DLD1 (cell line): ENCODE results near the gene LRRK1.

ENCODE experiments used
- in situ Hi-C: cut with HindIII; loops from 2 replicates; pipeline ENCODE4 v1.10.0; 2017; ENCODE audit warnings: low sequenced_read_pairs

LRRK1 gene

DNA sequence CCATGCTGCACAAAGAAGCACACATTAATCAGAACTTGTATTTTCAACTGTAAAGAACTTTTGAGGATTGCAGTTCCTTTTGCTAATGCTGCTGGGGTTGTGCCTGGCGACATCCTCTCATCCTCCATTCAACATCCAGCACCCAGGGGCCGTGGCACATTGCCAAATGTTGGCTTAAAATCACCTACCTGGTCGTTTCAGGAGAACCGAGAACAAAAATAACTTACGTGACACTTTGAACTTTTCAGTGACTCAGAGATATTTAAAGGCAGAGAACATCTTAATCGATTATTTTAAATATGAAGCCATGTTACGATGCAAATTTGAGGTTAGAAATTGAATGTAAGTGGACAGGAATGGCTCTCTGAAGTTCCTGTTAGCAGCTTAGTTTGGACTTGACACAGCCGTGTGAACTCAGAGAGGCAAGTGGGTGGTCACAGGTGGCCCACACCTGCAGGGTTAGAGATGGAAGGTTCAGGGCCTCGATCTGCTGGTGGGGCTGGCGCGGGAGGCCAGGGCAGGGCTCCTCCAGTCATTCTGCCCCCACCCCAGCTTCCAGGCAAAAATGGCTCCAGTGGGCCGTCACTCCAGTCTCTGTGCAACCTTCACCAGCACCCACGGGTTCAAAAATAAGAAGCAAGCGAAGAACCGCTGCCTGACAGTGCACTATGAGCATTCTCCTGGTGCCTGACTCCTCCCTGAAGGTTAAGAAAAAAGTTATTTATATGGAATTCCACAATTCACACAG, 12.2 kb downstream of the LRRK1 start:
- in situ Hi-C loops = no loop called here

DNA sequence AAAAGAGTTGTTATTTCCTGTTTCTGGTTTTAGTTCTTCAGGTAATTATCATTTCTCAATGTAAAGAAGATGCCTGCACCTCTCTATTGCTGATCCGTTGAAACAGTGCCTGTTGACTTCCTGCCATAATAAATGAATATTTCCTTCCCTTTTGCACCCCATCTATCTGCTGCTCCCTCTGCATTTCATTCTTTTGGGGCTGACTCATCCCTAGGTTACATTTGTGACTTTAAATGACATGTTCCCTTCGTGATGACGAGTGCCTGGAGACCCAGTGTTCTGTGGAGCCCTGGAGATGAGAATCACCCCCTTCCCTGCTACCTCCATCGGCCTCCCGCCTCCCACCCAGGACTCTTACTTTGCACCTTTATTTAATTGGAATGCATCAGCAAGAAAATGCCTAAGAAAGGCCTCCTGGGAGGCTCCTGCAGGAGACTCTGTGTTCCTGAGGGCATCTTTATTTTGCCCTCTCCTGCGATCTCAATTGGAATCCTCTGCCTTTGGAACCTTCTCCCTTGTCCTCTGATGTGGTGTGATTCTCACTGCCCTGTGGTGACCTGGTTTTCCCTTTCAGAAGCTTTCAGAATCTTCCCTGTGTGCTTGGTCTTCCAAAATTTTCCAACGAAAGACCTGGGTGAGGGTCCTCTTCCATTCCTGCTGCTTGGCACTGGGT, 13.7 kb downstream of the LRRK1 start:
- in situ Hi-C loops = no loop called here

DNA sequence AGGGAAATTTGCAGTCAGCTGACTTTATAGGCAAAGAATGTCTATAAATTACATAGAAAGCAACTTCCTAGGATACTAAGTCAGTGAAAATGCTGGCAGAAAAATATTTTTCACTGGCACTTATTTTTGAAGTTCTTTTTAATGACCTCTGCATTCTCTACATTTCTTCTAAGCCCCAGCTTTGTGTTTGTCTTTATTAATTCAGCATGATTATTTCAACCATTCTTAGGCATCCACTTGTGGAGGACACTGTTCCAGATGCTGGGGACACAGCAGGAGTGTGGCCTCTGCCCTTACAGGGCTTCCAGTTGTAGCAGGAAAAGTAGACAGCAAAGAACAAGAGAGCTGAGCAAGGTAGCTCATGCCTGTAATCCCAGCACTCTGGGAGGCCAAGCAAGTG, 15.0 kb downstream of the LRRK1 start:
- in situ Hi-C loops = no loop called here

DNA sequence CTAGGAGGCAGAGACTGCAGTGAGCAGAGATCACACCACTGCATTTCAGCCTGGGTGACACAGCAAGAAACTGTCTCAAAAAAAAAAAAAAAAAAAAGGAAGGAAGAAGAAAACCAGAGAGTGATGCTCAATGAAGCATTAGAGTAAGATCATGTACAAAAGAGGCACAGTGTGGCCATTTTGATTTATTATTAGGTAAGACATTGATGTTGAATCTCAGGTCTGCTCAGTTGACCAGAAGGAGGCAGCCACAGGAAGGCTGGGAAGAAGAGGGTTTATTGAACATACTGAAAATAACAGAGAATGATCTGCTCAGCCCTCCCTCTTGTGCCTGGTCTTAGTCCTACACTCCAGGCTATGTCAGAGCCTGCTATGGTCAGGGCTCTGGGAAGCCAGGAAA, 15.6 kb downstream of the LRRK1 start:
- in situ Hi-C loops = no loop called here

DNA sequence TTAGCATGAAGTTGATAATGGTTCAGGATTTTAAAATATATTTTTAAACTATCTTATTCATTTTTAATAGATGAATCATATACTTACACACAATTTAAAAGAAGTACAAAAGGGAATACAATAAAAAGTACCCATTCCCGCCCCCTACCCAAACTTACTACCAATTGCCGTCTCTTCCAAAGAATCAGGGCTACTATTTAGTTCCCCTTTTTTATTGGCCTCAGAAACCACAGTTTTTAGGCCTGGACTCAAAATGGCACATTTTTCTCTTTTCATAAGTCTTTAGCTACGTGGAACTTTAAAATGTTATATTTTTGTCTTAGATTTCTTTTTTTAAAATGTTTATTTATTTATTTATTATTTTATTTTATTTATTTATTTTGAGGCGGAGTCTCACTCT, 18.0 kb downstream of the LRRK1 start:
- in situ Hi-C loops = no loop called here

DNA sequence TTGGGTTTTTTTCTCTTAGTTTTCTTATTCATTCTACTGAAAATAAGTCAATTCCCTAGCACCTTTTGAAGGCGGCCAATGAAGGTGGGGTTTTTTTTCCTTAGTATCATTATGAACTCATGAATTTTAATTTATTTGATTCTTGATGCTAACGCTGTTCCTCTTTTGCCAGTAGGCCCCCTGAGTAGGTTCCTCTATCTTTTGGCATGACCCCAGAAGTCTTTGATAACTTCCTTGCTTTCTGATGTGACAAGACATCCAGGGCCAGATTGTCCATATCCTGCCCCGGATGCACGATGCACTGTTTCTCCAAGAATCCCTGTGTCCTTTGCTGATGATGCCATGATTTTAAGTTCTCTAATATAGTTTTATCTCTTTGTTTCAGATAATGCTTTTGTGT, 20.6 kb downstream of the LRRK1 start:
- in situ Hi-C loops = no loop called here

DNA sequence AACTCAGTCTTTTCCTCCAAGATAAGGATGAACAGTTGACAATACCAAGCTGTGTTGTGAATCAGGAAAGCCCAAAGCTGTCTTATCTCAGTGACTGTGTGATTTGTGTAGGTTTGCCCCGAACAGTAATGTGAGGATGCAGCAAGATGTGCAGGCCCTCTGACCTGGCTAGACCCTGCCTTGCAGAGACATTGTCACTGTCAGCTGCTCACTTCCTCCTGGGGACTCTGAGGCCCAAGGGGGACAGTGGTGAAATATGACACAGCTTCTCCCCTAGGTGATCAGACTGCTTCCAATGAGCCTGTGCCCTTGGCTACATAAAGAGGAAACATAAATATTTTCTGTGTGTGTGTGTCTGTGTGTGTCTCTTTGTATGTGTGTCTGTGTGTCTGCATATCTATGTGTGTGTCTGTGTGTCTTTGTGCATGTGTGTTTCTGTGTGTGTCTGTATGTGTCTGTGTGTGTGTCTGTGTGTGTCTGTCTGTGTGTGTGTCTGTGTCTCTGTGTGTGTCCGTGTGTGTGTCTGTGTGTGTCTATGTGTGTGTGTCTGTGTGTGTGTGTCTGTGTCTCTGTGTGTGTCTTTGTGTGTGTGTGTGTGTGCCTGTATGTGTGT, 21.7 kb downstream of the LRRK1 start:
- in situ Hi-C loops = no loop called here

DNA sequence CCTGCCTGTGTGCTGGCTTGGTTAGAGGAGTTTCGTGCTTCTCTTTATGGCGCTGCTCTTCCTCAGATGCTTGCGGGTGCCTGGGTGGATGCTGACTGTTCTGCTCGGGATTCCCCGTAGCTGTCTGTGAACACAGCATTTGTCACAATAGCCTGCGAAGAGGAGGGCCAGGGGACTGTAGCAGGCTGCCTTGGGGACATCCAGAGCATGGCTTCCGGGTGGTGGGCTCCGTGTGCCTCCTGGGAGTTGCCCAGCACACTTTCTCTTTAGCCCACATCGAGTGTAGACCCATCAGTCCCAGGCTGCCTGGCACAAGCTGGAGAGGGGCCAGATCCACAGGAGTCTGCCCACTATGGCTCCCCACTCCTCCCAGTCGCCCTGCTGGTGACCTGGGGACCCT, 22.4 kb downstream of the LRRK1 start:
- in situ Hi-C loops = no loop called here

DNA sequence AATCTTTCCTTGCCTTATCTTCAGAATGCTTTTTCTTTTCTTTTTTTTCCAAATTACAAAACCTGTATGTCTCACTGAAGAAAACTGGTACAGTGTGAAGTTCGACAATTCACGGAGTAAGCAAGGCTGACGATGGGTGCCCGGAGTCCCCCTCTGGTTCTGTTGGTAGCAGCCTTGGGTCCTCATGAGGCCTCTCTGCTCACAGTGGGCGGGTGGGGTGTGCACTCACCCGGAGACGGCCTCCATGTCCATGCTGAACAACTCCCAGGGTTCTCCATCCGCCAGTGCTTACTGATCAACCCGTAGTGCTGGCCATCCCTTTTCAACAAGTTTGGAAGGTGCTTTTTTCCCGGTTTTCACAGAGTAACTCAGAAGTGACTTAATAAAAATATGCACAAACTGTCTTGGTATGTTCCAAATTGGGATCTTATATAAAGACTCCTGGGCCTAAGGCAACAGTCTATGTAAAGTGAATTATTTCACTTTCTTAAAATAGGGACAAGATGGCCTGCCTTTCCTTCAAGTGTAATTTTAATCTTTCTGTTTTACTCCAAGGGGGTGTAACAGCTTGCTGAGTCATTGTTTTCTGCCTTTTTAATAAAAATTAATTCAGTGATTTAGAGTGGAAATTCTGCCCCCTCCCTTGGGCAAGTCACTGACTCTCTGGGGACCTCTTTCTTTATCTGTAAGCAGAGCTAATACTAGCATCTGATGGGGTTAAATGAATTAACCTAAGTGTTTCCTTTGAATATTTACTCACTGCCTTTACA, 23.7 kb downstream of the LRRK1 start:
- in situ Hi-C loops = no loop called here

DNA sequence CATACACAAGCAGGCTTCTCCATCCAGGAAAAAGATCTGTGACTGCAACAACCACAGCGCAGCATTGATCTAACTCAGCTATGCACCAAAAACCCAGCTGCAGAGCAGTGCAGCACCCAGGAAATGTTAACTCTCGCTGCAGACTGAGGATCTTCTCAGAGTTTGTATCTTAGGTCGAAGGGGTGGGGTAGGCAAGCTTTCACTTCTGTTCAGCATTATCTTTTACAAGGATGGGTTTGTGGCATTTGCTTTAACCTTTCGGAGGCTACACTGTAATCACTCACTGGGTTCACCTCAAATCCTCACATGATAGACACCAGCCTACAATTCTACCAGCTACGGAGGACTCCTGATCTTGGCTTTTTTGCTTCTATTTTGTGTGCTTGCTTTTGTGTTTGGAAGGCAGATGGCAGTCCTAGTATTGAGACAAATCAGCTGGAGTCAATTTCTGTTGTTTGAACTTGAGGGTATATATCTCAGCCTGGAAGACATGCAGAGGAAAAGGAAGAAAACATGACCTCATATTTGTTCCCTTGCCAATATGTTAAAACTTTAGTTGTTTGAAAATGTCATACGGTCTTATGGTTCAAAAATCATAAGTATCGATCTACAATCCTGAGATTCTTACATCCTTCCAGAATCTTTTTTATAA, 25.2 kb downstream of the LRRK1 start:
- in situ Hi-C loops = no loop called here

DNA sequence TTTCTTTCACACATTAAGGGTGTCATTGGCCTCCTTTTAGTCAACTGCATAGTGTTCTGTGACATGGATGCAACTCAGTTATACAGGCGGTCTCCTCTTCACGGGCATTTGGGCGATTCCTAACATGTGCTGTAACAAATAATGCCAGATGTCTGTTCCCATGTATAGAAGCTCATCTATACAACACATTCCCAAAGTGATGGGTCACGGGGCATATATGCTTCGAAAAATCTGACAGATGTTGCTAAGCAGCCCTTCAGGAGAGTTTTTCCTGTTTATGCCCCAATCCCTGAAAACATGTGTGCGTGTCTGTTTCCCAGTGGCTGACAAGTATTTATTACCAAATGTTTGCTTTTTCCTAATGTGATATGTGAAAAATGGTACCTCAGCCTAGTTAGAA, 25.8 kb downstream of the LRRK1 start:
- in situ Hi-C loops = no loop called here

DNA sequence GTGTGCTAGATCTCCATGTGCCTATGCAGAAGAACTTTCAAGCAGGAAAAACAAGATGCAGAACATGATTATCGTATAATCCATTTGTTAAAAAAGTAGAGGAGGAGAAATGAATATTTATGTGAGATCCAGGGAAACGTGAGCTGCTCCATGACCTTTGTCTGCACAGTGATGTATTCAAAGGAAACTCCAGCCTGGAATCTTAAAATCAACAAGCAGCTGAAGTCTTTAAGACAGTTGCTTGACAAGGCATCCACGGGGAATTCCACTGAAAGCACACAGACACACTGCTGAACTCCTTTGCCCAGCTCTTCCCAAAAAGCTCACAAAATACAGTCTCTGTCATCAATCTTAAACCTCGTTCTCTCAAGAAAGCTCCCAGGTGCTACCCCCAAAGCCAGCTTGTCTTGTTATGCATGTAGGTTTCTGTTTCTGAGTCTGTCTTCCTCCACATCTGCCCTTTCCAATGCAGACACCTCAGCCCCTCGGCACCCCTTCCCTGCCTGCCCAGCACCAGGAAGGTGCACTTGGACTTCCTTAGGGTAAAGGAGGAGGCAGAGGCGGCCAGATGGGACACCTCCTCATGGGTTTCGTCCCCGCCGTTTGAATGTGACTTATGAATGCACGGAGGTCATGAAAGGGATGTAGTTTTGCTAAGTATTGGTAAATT, 28.7 kb downstream of the LRRK1 start:
- in situ Hi-C loops = no loop called here

DNA sequence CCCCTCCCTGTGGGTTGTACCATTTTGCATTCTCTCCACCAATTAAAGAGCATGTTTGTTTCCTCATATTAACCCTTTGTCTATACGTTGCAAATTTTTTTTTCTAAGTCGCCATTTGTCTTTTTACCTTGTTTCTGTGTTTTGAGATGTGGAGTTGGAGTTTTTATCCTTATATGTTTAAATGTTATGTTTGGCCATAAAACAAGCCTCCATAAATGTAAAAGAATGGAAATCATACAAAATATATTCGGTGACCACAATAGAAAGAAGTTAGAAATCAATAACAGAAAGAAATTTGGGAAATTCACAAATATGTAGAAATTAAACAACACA, 29.2 kb downstream of the LRRK1 start:
- in situ Hi-C loops = no loop called here

DNA sequence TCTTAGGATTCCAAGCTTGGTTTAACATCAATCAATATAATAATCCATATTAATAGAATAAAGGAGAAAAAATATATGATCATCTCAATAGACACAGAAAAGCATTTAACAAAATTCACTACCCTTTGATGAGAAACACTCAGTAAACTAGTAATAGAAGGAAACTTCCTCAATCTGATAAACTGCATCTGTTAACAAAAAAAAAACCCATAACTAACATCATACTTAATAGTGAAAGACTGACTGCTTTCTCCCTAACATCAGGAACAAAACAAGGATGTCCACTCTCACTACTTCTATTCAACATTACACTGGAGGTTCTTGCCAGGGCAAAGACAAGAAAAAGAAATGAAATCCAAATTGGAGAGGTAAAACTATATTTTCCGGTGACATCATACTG, 30.5 kb downstream of the LRRK1 start:
- in situ Hi-C loops = no loop called here

DNA sequence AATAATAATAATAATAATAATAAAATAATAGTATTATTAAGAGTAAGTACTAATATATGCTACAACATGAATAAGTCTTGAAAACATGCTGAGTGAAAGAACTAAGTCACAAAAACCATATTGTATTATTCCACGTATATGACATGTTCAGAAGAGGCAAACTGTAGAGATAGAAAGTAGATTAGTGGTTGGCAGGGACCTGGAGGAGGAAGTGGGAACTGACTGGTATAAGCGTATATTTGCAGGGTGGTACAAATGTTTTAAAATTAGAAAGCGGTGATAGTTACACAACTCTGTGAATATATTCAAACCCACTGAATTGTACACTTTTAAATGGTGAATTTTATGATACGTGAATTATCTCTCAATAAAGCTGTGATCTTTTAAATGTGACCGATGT, 32.8 kb downstream of the LRRK1 start:
- in situ Hi-C loops = no loop called here

DNA sequence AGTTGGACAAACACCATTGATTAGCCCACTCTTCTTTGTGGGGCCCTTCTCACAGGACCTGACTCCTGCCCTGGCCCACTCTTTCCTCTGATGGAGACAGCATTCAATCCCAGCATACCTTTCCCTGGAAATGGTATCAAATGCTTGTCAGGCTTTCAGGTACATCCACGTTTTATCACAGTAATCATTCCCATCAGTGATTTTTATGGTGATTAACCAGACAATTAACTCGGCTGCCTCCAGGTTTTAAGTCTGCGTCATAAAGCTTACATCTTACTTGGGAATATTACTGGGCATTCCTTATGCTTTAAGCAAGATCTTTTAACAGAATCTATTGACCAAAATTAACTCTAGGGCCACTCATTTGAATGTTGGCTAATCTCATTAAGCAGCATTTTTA, 33.4 kb downstream of the LRRK1 start:
- in situ Hi-C loops = no loop called here

DNA sequence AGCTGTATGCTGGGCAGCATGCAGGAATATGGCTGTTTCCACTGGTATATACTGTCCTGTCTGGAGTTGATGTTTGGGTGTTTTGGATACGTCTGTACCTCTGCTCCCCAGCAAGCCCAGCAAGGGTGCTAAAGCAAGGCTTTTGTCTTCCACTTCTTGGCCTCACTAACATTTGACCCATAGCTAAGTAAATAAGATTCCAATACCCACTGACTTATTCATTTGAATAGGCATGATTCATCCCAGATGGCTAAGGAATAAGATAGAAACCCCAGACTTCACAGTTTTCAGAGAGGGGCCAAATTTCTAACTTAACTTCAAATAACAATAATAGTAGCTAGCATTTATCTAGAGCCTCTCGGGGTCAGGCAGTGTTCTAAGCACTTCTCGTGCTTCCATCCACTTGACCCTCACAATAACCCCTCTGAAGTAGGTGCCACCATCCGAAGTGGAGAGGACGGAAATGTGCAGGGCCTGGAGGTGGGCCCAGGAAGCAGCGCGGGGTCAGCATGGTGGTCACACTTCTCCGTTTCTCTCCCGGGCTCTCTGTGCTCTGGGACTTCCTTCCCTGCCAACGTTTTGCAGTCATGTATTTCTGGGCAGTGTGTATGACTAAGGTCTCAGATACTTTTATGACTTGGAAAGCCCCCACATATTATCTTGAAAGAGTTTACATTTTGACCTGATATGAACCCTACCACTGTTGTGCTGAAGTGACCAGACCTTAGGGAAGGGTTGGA, 39.3 kb downstream of the LRRK1 start:
- in situ Hi-C loops = no loop called here

DNA sequence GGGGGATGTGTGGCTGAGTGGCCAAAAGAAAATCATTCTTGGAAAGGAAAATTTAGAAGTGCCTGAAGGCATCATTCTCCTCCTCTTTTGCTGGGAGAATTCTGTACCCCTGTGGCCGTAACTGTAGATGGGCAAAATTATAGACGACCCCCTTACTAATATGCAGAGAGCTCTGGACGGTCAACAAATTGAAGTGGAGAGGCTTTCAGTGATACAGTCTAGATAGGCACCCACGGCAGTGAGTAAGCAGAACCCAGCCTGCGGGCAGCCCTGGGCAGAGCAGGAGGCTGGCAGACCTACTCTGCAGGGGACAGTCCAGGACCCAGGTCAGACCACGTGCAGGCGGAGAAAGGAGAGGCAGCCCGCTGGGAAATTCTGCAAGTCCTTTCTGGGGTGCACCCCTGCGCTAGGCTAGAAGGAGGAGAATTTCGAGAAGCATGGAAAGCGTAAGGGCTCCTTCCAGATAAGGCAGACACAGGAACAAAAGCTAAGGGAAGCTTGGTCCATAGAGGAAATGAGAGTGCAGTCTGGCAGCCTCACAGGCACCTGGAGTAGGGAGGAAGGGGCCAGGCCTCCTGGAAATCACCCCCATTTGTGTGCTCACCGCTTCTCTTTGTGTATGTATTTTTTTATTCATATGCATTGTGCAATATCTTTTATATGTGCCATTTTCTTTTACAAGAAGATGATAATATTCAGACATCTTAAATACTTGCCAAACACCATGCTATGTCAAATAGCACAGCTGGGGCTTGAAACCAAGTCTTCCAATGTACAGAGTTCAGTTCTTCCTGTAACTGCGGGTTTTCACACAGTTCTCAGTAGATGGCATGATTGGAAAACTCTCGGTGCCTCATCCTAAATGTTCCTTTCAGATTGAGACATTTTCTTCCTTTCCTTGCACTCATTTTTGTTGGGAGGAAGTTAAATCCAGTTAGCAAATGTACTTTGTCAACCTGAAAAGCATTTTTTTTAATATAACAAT, 40.2 kb downstream of the LRRK1 start:
- in situ Hi-C loops = no loop called here

DNA sequence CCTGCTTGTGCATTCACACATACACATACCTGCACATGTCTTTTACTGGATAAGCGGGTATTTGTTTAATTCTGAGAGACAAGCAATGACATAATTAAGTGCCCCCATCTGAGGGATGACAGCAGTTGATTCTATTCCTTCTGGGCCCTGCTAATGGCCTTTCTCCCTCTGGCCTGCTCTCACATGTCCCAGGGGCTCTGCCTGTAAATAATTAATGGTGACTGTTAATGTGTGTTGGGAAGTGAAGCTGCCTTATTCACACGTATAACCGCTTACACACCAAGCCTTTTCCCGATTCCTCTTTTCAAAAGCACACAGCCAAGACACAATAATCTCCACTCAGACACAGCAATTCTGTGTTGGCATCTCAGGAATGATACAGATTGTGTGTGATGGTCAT, 47.8 kb downstream of the LRRK1 start:
- in situ Hi-C loops = no loop called here
